ENCODE results near the gene LDLRAD3.

LDLRAD3 gene

GRCh38 chr11:36160091-36160490, 216.2 kb downstream of the LDLRAD3 start:
- no peaks in the 10 kb centered on the region for H3K4me1 ChIP-seq (ENCODE audit: control insufficient read depth, low read length)
- H3K79me2 ChIP-seq (ENCODE audit: control insufficient read depth, low read length) = no peaks in the 10 kb centered on the region
- no peak overlapping the region for H3K27ac ChIP-seq (ENCODE audit: low read depth, low read length)
- H3F3A ChIP-seq (ENCODE audit: control insufficient read depth, insufficient read depth) = no peaks in the 10 kb centered on the region
- no peaks in the 10 kb centered on the region for H3K9me2 ChIP-seq (replicated peaks; ENCODE audit: control insufficient read depth, low read length)
- H3K4me2 ChIP-seq (ENCODE audit: low read length) = no peak overlapping the region
- no peak overlapping the region for H3K4me3 ChIP-seq (ENCODE audit: low read length)
- TF ChIP-seq CTCF (IDR thresholded peaks at IDR 0.05; ENCODE audit: low read depth, low read length, poor library complexity, severe bottlenecking) (no peak), EZH2phosphoT487 (IDR thresholded peaks at IDR 0.05; ENCODE audit: borderline replicate concordance, low read length) (no peak)
- no peaks in the 10 kb centered on the region for H3K27me3 ChIP-seq (ENCODE audit: control insufficient read depth, low read length)
- no peaks in the 10 kb centered on the region for H3K9me3 ChIP-seq (ENCODE audit: control insufficient read depth, insufficient read depth, low read length)
- no peaks in the 10 kb centered on the region for H3K36me3 ChIP-seq (ENCODE audit: control insufficient read depth, low read length)
- H4K20me1 ChIP-seq (ENCODE audit: control insufficient read depth, insufficient read depth, low read depth, low read length) = no peaks in the 10 kb centered on the region

GRCh38 chr11:36161572-36161971, 217.7 kb downstream of the LDLRAD3 start:
- Histone ChIP-seq H4K20me1 (ENCODE audit: control insufficient read depth, insufficient read depth, low read depth, low read length) (no peaks in the 10 kb centered on the region), H3K4me2 (ENCODE audit: low read length) (no peak overlapping the region), H3K36me3 (ENCODE audit: control insufficient read depth, low read length) (no peaks in the 10 kb centered on the region), H3K79me2 (ENCODE audit: control insufficient read depth, low read length) (no peaks in the 10 kb centered on the region), H3K27ac (ENCODE audit: low read depth, low read length) (no peak overlapping the region), H3K27me3 (ENCODE audit: control insufficient read depth, low read length) (no peaks in the 10 kb centered on the region), H3K4me1 (ENCODE audit: control insufficient read depth, low read length) (no peaks in the 10 kb centered on the region), H3F3A (ENCODE audit: control insufficient read depth, insufficient read depth) (no peaks in the 10 kb centered on the region), H3K4me3 (ENCODE audit: low read length) (no peak overlapping the region), H3K9me3 (ENCODE audit: control insufficient read depth, insufficient read depth, low read length) (no peaks in the 10 kb centered on the region), H3K9me2 (replicated peaks; ENCODE audit: control insufficient read depth, low read length) (no peaks in the 10 kb centered on the region)
- TF ChIP-seq EZH2phosphoT487 (IDR thresholded peaks at IDR 0.05; ENCODE audit: borderline replicate concordance, low read length) (no peak), CTCF (IDR thresholded peaks at IDR 0.05; ENCODE audit: low read depth, low read length, poor library complexity, severe bottlenecking) (no peak)

GRCh38 chr11:36162006-36162882, 218.4 kb downstream of the LDLRAD3 start:
- no peaks in the 10 kb centered on the region for H4K20me1 ChIP-seq (ENCODE audit: control insufficient read depth, insufficient read depth, low read depth, low read length)

More at GRCh38 chr11:36162006-36162882, 218.4 kb downstream of the LDLRAD3 start:
- H3K36me3 ChIP-seq (ENCODE audit: control insufficient read depth, low read length) = no peaks in the 10 kb centered on the region
- TF ChIP-seq CTCF (IDR thresholded peaks at IDR 0.05; ENCODE audit: low read depth, low read length, poor library complexity, severe bottlenecking) = no peak
- no peak for TF ChIP-seq EZH2phosphoT487 (IDR thresholded peaks at IDR 0.05; ENCODE audit: borderline replicate concordance, low read length)
- no peak overlapping the region for H3K4me2 ChIP-seq (ENCODE audit: low read length)
- no peaks in the 10 kb centered on the region for H3K9me3 ChIP-seq (ENCODE audit: control insufficient read depth, insufficient read depth, low read length)
- H3K4me1 ChIP-seq (ENCODE audit: control insufficient read depth, low read length) = no peaks in the 10 kb centered on the region
- H3K9me2 ChIP-seq (replicated peaks; ENCODE audit: control insufficient read depth, low read length) = no peaks in the 10 kb centered on the region
- H3K79me2 ChIP-seq (ENCODE audit: control insufficient read depth, low read length) = no peaks in the 10 kb centered on the region
- no peaks in the 10 kb centered on the region for H3F3A ChIP-seq (ENCODE audit: control insufficient read depth, insufficient read depth)
- no peak overlapping the region for H3K4me3 ChIP-seq (ENCODE audit: low read length)
- H3K27me3 ChIP-seq (ENCODE audit: control insufficient read depth, low read length) = no peaks in the 10 kb centered on the region
- H3K27ac ChIP-seq (ENCODE audit: low read depth, low read length) = no peak overlapping the region

Data from DOHH2 (cell line).